Loucy (cell line): ENCODE data around the gene RSKR.

ENCODE experiments used
- H2AFZ ChIP-seq: fragments of 200-600 bp; sonication (generic); 2 replicates; pipeline ENCODE4 v1.6.0; 2016; ENCODE audit warnings: antibody characterized with exemption, mild to moderate bottlenecking, low read length, moderate library complexity
- H3F3A ChIP-seq: fragments of 200-600 bp; 2 replicates; pipeline ENCODE4 v1.6.0; 2016; ENCODE audit warnings: antibody characterized with exemption, low read depth, mild to moderate bottlenecking
- H3K27me3 ChIP-seq: fragments of 200-600 bp; sonication (generic); 2 replicates; pipeline ENCODE4 v1.6.1; 2014; ENCODE audit warnings: low read length, mild to moderate bottlenecking; ENCODE audit not compliant: insufficient read depth, poor library complexity, severe bottlenecking
- H3K36me3 ChIP-seq: fragments of 200-600 bp; sonication (generic); 2 replicates; pipeline ENCODE4 v1.6.1; 2016; ENCODE audit warnings: low read length; ENCODE audit not compliant: insufficient read depth
- H3K4me1 ChIP-seq: fragments of 200-600 bp; sonication (generic); 2 replicates; pipeline ENCODE4 v1.5.1; 2014; ENCODE audit warnings: low read length, mild to moderate bottlenecking; ENCODE audit not compliant: insufficient read depth, poor library complexity, severe bottlenecking
- H3K4me2 ChIP-seq: fragments of 200-600 bp; sonication (generic); 2 replicates; pipeline ENCODE4 v1.6.0; 2014; ENCODE audit warnings: antibody characterized with exemption, low read length, low read depth, mild to moderate bottlenecking; ENCODE audit not compliant: poor library complexity, severe bottlenecking
- H3K4me3 ChIP-seq: fragments of 200-600 bp; sonication (generic); 2 replicates; pipeline ENCODE4 v1.5.1; 2014; ENCODE audit warnings: low read length, mild to moderate bottlenecking, mixed read lengths; ENCODE audit not compliant: poor library complexity, severe bottlenecking
- H3K79me2 ChIP-seq: fragments of 200-600 bp; sonication (generic); 2 replicates; pipeline ENCODE4 v1.6.1; 2014; ENCODE audit warnings: low read length; ENCODE audit not compliant: insufficient read depth
- H3K9ac ChIP-seq: fragments of 200-600 bp; sonication (generic); 2 replicates; pipeline ENCODE4 v1.6.0; 2014; ENCODE audit warnings: mild to moderate bottlenecking, low read depth, low read length, moderate library complexity; ENCODE audit not compliant: poor library complexity, severe bottlenecking
- H3K9me2 ChIP-seq: fragments of 200-600 bp; sonication (generic); replicated peaks from 2 replicates; pipeline ENCODE4 v1.6.1; 2016; ENCODE audit warnings: low read depth, low read length, mixed read lengths
- H3K9me3 ChIP-seq: fragments of 200-600 bp; sonication (generic); 2 replicates; pipeline ENCODE4 v1.6.1; 2014; ENCODE audit warnings: mild to moderate bottlenecking, antibody characterized with exemption, low read length, low read depth; ENCODE audit not compliant: insufficient read depth
- H4K20me1 ChIP-seq: fragments of 200-600 bp; sonication (generic); 2 replicates; pipeline ENCODE4 v1.6.0; 2014; ENCODE audit warnings: antibody characterized with exemption, low read length, mild to moderate bottlenecking; ENCODE audit not compliant: insufficient read depth, poor library complexity, severe bottlenecking
- CTCF ChIP-seq: fragments of 200-600 bp; sonication (generic); conservative IDR thresholded peaks from 2 replicates; pipeline ENCODE4 v1.5.1; 2014; ENCODE audit warnings: mild to moderate bottlenecking, antibody characterized with exemption, low read length
- EZH2phosphoT487 ChIP-seq: fragments of 200-600 bp; IDR thresholded peaks from 2 replicates; pipeline ENCODE4 v1.6.1; 2018; ENCODE audit warnings: antibody characterized with exemption, mild to moderate bottlenecking, moderate library complexity, borderline replicate concordance

RSKR gene

GRCh38 chr17:28643983-28644786 is 30.2 kb upstream of the RSKR start:
- Histone ChIP-seq H3K4me3 (peak overlapping the region; percentile 96), H3K9me2 (no peaks in the 10 kb centered on the region), H3K36me3 (peaks cover 36% of the 10 kb centered on the region; the same call in 1 of the 2 replicates), H2AFZ (peak overlapping the region; percentile 73), H3K9ac (peak overlapping the region; percentile 84), H3F3A (no peaks in the 10 kb centered on the region), H3K4me2 (peak overlapping the region; percentile 91), H4K20me1 (peaks cover 31% of the 10 kb centered on the region), H3K4me1 (peaks cover 30% of the 10 kb centered on the region), H3K79me2 (peaks cover 49% of the 10 kb centered on the region), H3K9me3 (no peaks in the 10 kb centered on the region), H3K27me3 (no peaks in the 10 kb centered on the region)
- TF ChIP-seq CTCF: peak; percentile 49
- no peak for TF ChIP-seq EZH2phosphoT487

GRCh38 chr17:28641579-28641978 is 27.6 kb upstream of the RSKR start:
- no peaks in the 10 kb centered on the region for H3K9me3 ChIP-seq
- H3K4me3 ChIP-seq: no peak overlapping the region
- no peak overlapping the region for H3K4me2 ChIP-seq
- peaks cover 54% of the 10 kb centered on the region; the same call in 1 of the 2 replicates for H3K36me3 ChIP-seq
- peaks cover 35% of the 10 kb centered on the region for H4K20me1 ChIP-seq
- H3K9ac ChIP-seq: no peak overlapping the region
- no peaks in the 10 kb centered on the region for H3F3A ChIP-seq
- H3K9me2 ChIP-seq: no peaks in the 10 kb centered on the region
- peaks cover 25% of the 10 kb centered on the region for H3K4me1 ChIP-seq
- H2AFZ ChIP-seq: no peak overlapping the region
- peaks cover 47% of the 10 kb centered on the region for H3K79me2 ChIP-seq
- TF ChIP-seq CTCF (no peak), EZH2phosphoT487 (no peak)
- H3K27me3 ChIP-seq: no peaks in the 10 kb centered on the region

GRCh38 chr17:28635506-28635905 is 21.5 kb upstream of the RSKR start:
- Histone ChIP-seq H3K79me2 (peaks cover 32% of the 10 kb centered on the region; the same call in 1 of the 2 replicates), H3K36me3 (peaks cover 94% of the 10 kb centered on the region; the same call in 1 of the 2 replicates), H3K9ac (no peak overlapping the region), H4K20me1 (peaks cover 19% of the 10 kb centered on the region), H3K9me3 (no peaks in the 10 kb centered on the region), H3K4me1 (peaks cover 11% of the 10 kb centered on the region), H3K9me2 (no peaks in the 10 kb centered on the region), H2AFZ (no peak overlapping the region), H3K4me3 (no peak overlapping the region), H3F3A (no peaks in the 10 kb centered on the region), H3K4me2 (no peak overlapping the region), H3K27me3 (no peaks in the 10 kb centered on the region)
- TF ChIP-seq CTCF: no peak
- TF ChIP-seq EZH2phosphoT487: no peak
